B cell (primary cell): Measurements from ENCODE around the gene PVALEF. TPM values are rescaled to one million over a fixed set of nuclear protein-coding genes. Genes with fewer than 3 reads are reported as not detected.
A peak's percentile ranks its signal among the peaks of the same experiment; 100 is the strongest.
"Not testable (repeated sequence)": the region's sequence is repeated elsewhere in the genome, so short reads cannot be mapped to it uniquely, and the experiment has no call there.

Source experiments
- ATAC-seq: fragments of 200-7000 bp; cut with Tn5 transposase; one replicate; pipeline ENCODE4 v1.10.0; 2021; ENCODE audit warnings: low read depth, mild to moderate bottlenecking, moderate number of reproducible peaks, moderate library complexity
- CTCF ChIA-PET: fragments of 350-600 bp; sonication (Branson Sonifier 250); formaldehyde crosslinking; loops from one replicate; lab custom pipeline; 2021; ENCODE audit warnings: antibody characterized with exemption, inconsistent platforms; lab: Charles Lee
- POLR2A ChIA-PET: fragments of 350-600 bp; sonication (Branson Sonifier 250); formaldehyde crosslinking; loops from one replicate; lab custom pipeline; 2021; ENCODE audit warnings: antibody characterized with exemption; lab: Charles Lee
- DNase-seq: peaks from one replicate; pipeline ENCODE4 v3.0.0; 2013
- H2AFZ ChIP-seq: 2 replicates; pipeline ENCODE4 v1.6.1; 2012; ENCODE audit warnings: mild to moderate bottlenecking, low read depth, low read length; ENCODE audit not compliant: insufficient read depth, poor library complexity, severe bottlenecking
- H3K27ac ChIP-seq, 2 donors: 1 replicate in 1 of 2; 2 replicates in 1 of 2; pipeline ENCODE4 v1.5.1; 2012 to 2013; ENCODE audit warnings: low read length in 2 of 2, mild to moderate bottlenecking in 2 of 2, moderate library complexity in 1 of 2
- H3K27me3 ChIP-seq, 4 experiments: fragments of 200-600 bp in 1 of 4; sonication (generic) in 1 of 4; replicated peaks in 1 of 4; 1 replicate in 2 of 4; 2 replicates in 2 of 4; pipeline versions ENCODE4 v1.6.1 to v1.7.0; 2013 to 2016; ENCODE audit warnings: low read length in 3 of 4, mild to moderate bottlenecking in 2 of 4, mixed read lengths in 1 of 4, moderate library complexity in 1 of 4; ENCODE audit not compliant: insufficient read depth in 4 of 4, control insufficient read depth in 3 of 4; ENCODE audit errors: control extremely low read depth in 1 of 4
- H3K36me3 ChIP-seq, 2 experiments: replicated peaks in 1 of 2; 1 replicate in 1 of 2; 2 replicates in 1 of 2; pipeline versions ENCODE4 v1.6.1 to v1.7.1; 2013; ENCODE audit warnings: low read length in 1 of 2; ENCODE audit not compliant: insufficient read depth in 2 of 2, control insufficient read depth in 1 of 2; ENCODE audit errors: control extremely low read depth in 1 of 2, extremely low read depth in 1 of 2
- H3K4me1 ChIP-seq, 2 donors: fragments of 200-600 bp in 1 of 2; sonication (generic) in 1 of 2; 1 replicate in 1 of 2; 2 replicates in 1 of 2; pipeline versions ENCODE4 v1.5.1 to v1.6.1; 2013 to 2017; ENCODE audit warnings: low read length in 2 of 2; ENCODE audit not compliant: control insufficient read depth in 2 of 2, insufficient read depth in 2 of 2
- H3K4me2 ChIP-seq: replicated peaks from 2 replicates; pipeline ENCODE3; 2012; ENCODE audit warnings: mild to moderate bottlenecking, low read depth, low read length; ENCODE audit not compliant: poor library complexity, severe bottlenecking
- H3K4me3 ChIP-seq, 5 experiments: fragments of 200-600 bp in 1 of 5; sonication (generic) in 1 of 5; 1 replicate in 3 of 5; 2 replicates in 2 of 5; pipeline versions ENCODE4 v1.5.1 to v1.7.0; 2011 to 2016; ENCODE audit warnings: low read length in 4 of 5, mild to moderate bottlenecking in 4 of 5, low read depth in 2 of 5, control low read depth in 1 of 5, moderate library complexity in 1 of 5; ENCODE audit not compliant: insufficient read depth in 1 of 5; ENCODE audit errors: control extremely low read depth in 1 of 5, extremely low read depth in 1 of 5
- H3K79me2 ChIP-seq: fragments of 200-600 bp; sonication (generic); one replicate; pipeline ENCODE4 v1.6.0; 2016; ENCODE audit warnings: low read length; ENCODE audit not compliant: control insufficient read depth, insufficient read depth
- H3K9ac ChIP-seq: fragments of 200-600 bp; sonication (generic); 2 replicates; pipeline ENCODE4 v1.6.1; 2017; ENCODE audit warnings: mild to moderate bottlenecking, low read length, moderate library complexity
- H3K9me3 ChIP-seq, 3 donors: one replicate each; pipeline versions ENCODE4 v1.6.1 to v1.7.1; 2013; ENCODE audit warnings: low read length in 2 of 3; ENCODE audit not compliant: control insufficient read depth in 2 of 3, insufficient read depth in 1 of 3; ENCODE audit errors: control extremely low read depth in 1 of 3
- H4K20me1 ChIP-seq: 2 replicates; pipeline ENCODE4 v1.6.0; 2012; ENCODE audit warnings: mild to moderate bottlenecking, low read length; ENCODE audit not compliant: insufficient read depth, control insufficient read depth, poor library complexity, severe bottlenecking
- H3K27ac Mint-ChIP-seq: one replicate; pipeline ENCODE4 v1.8.0; 2021; ENCODE audit warnings: mixed read lengths
- H3K27me3 Mint-ChIP-seq: one replicate; pipeline ENCODE4 v1.8.0; 2021; ENCODE audit warnings: mixed read lengths
- H3K4me1 Mint-ChIP-seq: one replicate; pipeline ENCODE4 v1.8.0; 2021; ENCODE audit warnings: mixed read lengths
- H3K4me3 Mint-ChIP-seq: one replicate; pipeline ENCODE4 v1.8.0; 2021; ENCODE audit warnings: mixed read lengths
- H3K9me3 Mint-ChIP-seq: one replicate; pipeline ENCODE4 v1.8.0; 2022; ENCODE audit warnings: mixed read lengths; ENCODE audit not compliant: insufficient read depth
- CTCF ChIP-seq: fragments of 200-600 bp; IDR thresholded peaks from one replicate; pipeline ENCODE4 v1.8.0; 2022; ENCODE audit warnings: antibody characterized with exemption, mild to moderate bottlenecking
- EZH2 ChIP-seq: IDR thresholded peaks from 2 replicates; pipeline ENCODE4 v1.6.1; 2012; ENCODE audit warnings: borderline replicate concordance, low read depth, mild to moderate bottlenecking, moderate library complexity, low read length; ENCODE audit not compliant: insufficient read depth, poor library complexity, severe bottlenecking
- WGBS: methylation state at CpG from one replicate; pipeline ENCODE4 v1.1.5; 2013; ENCODE audit warnings: missing lambda C conversion rate; ENCODE audit not compliant: insufficient coverage; 5-methylcytosine and 5-hydroxymethylcytosine counted together
- intact Hi-C: fragments of 100-400 bp; cut with micrococcal nuclease; formaldehyde crosslinking; loops from one replicate; pipeline ENCODE4 v1.10.0; 2022
- polyA plus RNA-seq: library from polyadenylated mRNA; depleted of rRNA; stranded (reverse); fragments of >200 nt; gene quantifications from 2 replicates; pipeline ENCODE4 v1.2.3, GENCODE V29; 2012
- total RNA-seq, 2 donors: library from RNA; stranded (reverse); fragments of 120-200 nt in 1 of 2; gene quantifications; 1 replicate in 1 of 2; 2 replicates in 1 of 2; pipeline versions ENCODE4 v1.2.3 to v1.2.4, GENCODE V29; 2013 to 2022

The PVALEF gene
- total and polyA plus RNA-seq, 2 donors (not counting 1 experiment from before 2014, with no cell fraction given), result not detected

GRCh38 chr17:81153340-81153803 lies 11.9 kb upstream of the PVALEF start:
- no peak for TF ChIP-seq CTCF
- no peak for TF ChIP-seq EZH2
- CTCF ChIA-PET, result interaction anchor here (1.3 kb wide), 1 partner anchor 11 kb away, joined by 3 read pairs; no protein-coding TSS in a partner anchor
- WGBS, result 89% methylated on average over 17 of the region's 17 CpGs
- intact Hi-C loops, result no loop called here
- Mint-ChIP-seq H3K27me3 (peaks cover 15% of the 10 kb centered on the region), H3K4me1 (peaks cover 9% of the 10 kb centered on the region), H3K27ac (peak overlapping the region; percentile 80), H3K9me3 (no peaks in the 10 kb centered on the region), H3K4me3 (peak overlapping the region; percentile 62)
- H2AFZ ChIP-seq, result no peak overlapping the region
- no peak overlapping the region for H3K27ac ChIP-seq
- H3K79me2 ChIP-seq, result no peaks in the 10 kb centered on the region
- H3K4me2 ChIP-seq, result no peak overlapping the region
- ATAC-seq (peak; percentile 69), DNase-seq (peak; percentile 49)
- POLR2A ChIA-PET, result interaction anchor here (0.6 kb wide), 1 partner anchor 1504 kb away, joined by 5 read pairs; no protein-coding TSS in a partner anchor
- H3K4me1 ChIP-seq, result no peaks in the 10 kb centered on the region
- peaks cover 0 to 2% (median under 1%) of the 10 kb centered on the region in 4 experiments for H3K27me3 ChIP-seq
- H3K9me3 ChIP-seq, result no peaks in the 10 kb centered on the region
- H3K9ac ChIP-seq, result no peak overlapping the region
- H3K36me3 ChIP-seq, result no peaks in the 10 kb centered on the region
- H4K20me1 ChIP-seq, result no peaks in the 10 kb centered on the region
- no peak overlapping the region for H3K4me3 ChIP-seq

- H3K27me3 ChIP-seq, ATAC-seq, H2AFZ ChIP-seq, POLR2A ChIA-PET, H3K9me3 Mint-ChIP-seq, H3K4me2 ChIP-seq, H4K20me1 ChIP-seq, H3K4me3 ChIP-seq, DNase-seq, H3K9me3 ChIP-seq, intact Hi-C loops, H3K9ac ChIP-seq, H3K79me2 ChIP-seq, H3K4me3 Mint-ChIP-seq, H3K4me1 Mint-ChIP-seq, H3K27ac Mint-ChIP-seq, H3K4me1 ChIP-seq, H3K27ac ChIP-seq, H3K36me3 ChIP-seq: not testable (repeated sequence)
- CTCF ChIA-PET, result interaction anchor here (1.3 kb wide), 1 partner anchor 12 kb away, joined by 3 read pairs; no protein-coding TSS in a partner anchor
- H3K27me3 Mint-ChIP-seq, result peaks cover 19% of the 10 kb centered on the region
- 98% methylated on average over 5 of the region's 9 CpGs for WGBS
These were observed 11.3 kb upstream of the PVALEF start for GRCh38 chr17:81154016-81154415.
